ENCODE data around the gene KDR. TPM values are rescaled to one million over a fixed set of nuclear protein-coding genes. Genes with fewer than 3 reads are reported as not detected.

The KDR gene
- total RNA-seq, 3 donors from 2014 or later (not counting 1 experiment from before 2014, with no cell fraction given) = 0.07 to 0.08 TPM; not detected in 1

- Histone ChIP-seq H3K27ac (ENCODE audit: low read length) (no peak overlapping the region), H3K27me3 (ENCODE audit: control insufficient read depth, insufficient read depth, low read length) (no peaks in the 10 kb centered on the region), H3K4me1 (ENCODE audit: control insufficient read depth, insufficient read depth, low read length) (no peaks in the 10 kb centered on the region), H3K36me3 (ENCODE audit: control insufficient read depth, insufficient read depth, low read length) (no peaks in the 10 kb centered on the region), H3K9me3 (ENCODE audit: control insufficient read depth, insufficient read depth, low read length) (no peaks in the 10 kb centered on the region), H3K4me3 (ENCODE audit: low read length) (no peak overlapping the region)
- no peaks in the 10 kb centered on the region for H3K4me1 Mint-ChIP-seq
- intact Hi-C loops (cut with micrococcal nuclease) = no loop called here
- 90% methylated on average over 1 of the region's 1 CpG for WGBS (ENCODE audit: insufficient coverage)
- no peak overlapping the region for H3K27ac Mint-ChIP-seq
- ATAC-seq = no peak
- no peak for DNase-seq
- no peak for TF ChIP-seq CTCF (IDR thresholded peaks at IDR 0.05)
- no peaks in the 10 kb centered on the region for H3K36me3 Mint-ChIP-seq
- no peak overlapping the region for H3K4me3 Mint-ChIP-seq
- H3K9me3 Mint-ChIP-seq = no peaks in the 10 kb centered on the region
- peaks cover 0 to 14% of the 10 kb centered on the region in 2 donors for H3K27me3 Mint-ChIP-seq (ENCODE audit: low read depth in 2 of 2)
Observed at GRCh38 chr4:55050418-55050950, 74.9 kb downstream of the KDR start.

- H3K9me3 ChIP-seq (ENCODE audit: control insufficient read depth, insufficient read depth, low read length) = no peaks in the 10 kb centered on the region
- no peaks in the 10 kb centered on the region for H3K4me1 ChIP-seq (ENCODE audit: control insufficient read depth, insufficient read depth, low read length)
- no peaks in the 10 kb centered on the region for H3K27me3 ChIP-seq (ENCODE audit: control insufficient read depth, insufficient read depth, low read length)
- intact Hi-C loops (cut with micrococcal nuclease) = no loop called here
- ATAC-seq (no peak), DNase-seq (no peak)
- no peaks in the 10 kb centered on the region for H3K36me3 ChIP-seq (ENCODE audit: control insufficient read depth, insufficient read depth, low read length)
- Mint-ChIP-seq H3K4me1 (no peaks in the 10 kb centered on the region), H3K36me3 (no peaks in the 10 kb centered on the region), H3K4me3 (no peak overlapping the region), H3K9me3 (peaks cover 0 to 3% of the 10 kb centered on the region in 2 donors), H3K27ac (no peak overlapping the region), H3K27me3 (ENCODE audit: low read depth in 2 of 2) (peaks cover 5 to 31% of the 10 kb centered on the region in 2 donors)
- H3K27ac ChIP-seq (ENCODE audit: low read length) = no peak overlapping the region
- no peak for TF ChIP-seq CTCF (IDR thresholded peaks at IDR 0.05)
- no peak overlapping the region for H3K4me3 ChIP-seq (ENCODE audit: low read length)
- 44% methylated on average over 2 of the region's 2 CpGs for WGBS (ENCODE audit: insufficient coverage)
Observed at GRCh38 chr4:55038176-55038890, 87.1 kb downstream of the KDR start.

- H3K4me1 Mint-ChIP-seq = no peaks in the 10 kb centered on the region
- no peak for ATAC-seq
- H3K4me3 Mint-ChIP-seq = no peak overlapping the region
- Histone ChIP-seq H3K27ac (ENCODE audit: low read length) (no peak overlapping the region), H3K4me1 (ENCODE audit: control insufficient read depth, insufficient read depth, low read length) (no peaks in the 10 kb centered on the region), H3K27me3 (ENCODE audit: control insufficient read depth, insufficient read depth, low read length) (no peaks in the 10 kb centered on the region), H3K9me3 (ENCODE audit: control insufficient read depth, insufficient read depth, low read length) (no peaks in the 10 kb centered on the region), H3K4me3 (ENCODE audit: low read length) (no peak overlapping the region), H3K36me3 (ENCODE audit: control insufficient read depth, insufficient read depth, low read length) (no peaks in the 10 kb centered on the region)
- intact Hi-C loops (cut with micrococcal nuclease) = no loop called here
- no CpG with 5 or more reads among the region's 1 CpG for WGBS (ENCODE audit: insufficient coverage)
- peaks cover 10 to 29% of the 10 kb centered on the region in 2 donors for H3K27me3 Mint-ChIP-seq (ENCODE audit: low read depth in 2 of 2)
- no peak for TF ChIP-seq CTCF (IDR thresholded peaks at IDR 0.05)
- H3K27ac Mint-ChIP-seq = no peak overlapping the region
- no peak for DNase-seq
- H3K36me3 Mint-ChIP-seq = no peaks in the 10 kb centered on the region
- peaks cover 0 to 3% of the 10 kb centered on the region in 2 donors for H3K9me3 Mint-ChIP-seq
Observed at GRCh38 chr4:55037728-55038127, 87.7 kb downstream of the KDR start.

Measured in natural killer cell (primary cell).